ENCODE measurements around the gene LRCH4. TPM values are rescaled to one million over a fixed set of nuclear protein-coding genes. Genes with fewer than 3 reads are reported as not detected.

The LRCH4 gene
- total RNA-seq, 1 donor = 22.5 TPM

GRCh38 chr7:100604976-100605911 is 19.3 kb upstream of the LRCH4 start:
- H3K4me3 ChIP-seq (ENCODE audit: low read depth, low read length) = peak overlapping the region; percentile 92
- no peak for DNase-seq (ENCODE audit: low read depth)
- TF ChIP-seq, protein P1, sequence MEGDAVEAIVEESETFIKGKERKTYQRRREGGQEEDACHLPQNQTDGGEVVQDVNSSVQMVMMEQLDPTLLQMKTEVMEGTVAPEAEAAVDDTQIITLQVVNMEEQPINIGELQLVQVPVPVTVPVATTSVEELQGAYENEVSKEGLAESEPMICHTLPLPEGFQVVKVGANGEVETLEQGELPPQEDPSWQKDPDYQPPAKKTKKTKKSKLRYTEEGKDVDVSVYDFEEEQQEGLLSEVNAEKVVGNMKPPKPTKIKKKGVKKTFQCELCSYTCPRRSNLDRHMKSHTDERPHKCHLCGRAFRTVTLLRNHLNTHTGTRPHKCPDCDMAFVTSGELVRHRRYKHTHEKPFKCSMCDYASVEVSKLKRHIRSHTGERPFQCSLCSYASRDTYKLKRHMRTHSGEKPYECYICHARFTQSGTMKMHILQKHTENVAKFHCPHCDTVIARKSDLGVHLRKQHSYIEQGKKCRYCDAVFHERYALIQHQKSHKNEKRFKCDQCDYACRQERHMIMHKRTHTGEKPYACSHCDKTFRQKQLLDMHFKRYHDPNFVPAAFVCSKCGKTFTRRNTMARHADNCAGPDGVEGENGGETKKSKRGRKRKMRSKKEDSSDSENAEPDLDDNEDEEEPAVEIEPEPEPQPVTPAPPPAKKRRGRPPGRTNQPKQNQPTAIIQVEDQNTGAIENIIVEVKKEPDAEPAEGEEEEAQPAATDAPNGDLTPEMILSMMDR (IDR thresholded peaks at IDR 0.05; ENCODE audit: insufficient read depth, low read depth, low read length) = no peak

DNA sequence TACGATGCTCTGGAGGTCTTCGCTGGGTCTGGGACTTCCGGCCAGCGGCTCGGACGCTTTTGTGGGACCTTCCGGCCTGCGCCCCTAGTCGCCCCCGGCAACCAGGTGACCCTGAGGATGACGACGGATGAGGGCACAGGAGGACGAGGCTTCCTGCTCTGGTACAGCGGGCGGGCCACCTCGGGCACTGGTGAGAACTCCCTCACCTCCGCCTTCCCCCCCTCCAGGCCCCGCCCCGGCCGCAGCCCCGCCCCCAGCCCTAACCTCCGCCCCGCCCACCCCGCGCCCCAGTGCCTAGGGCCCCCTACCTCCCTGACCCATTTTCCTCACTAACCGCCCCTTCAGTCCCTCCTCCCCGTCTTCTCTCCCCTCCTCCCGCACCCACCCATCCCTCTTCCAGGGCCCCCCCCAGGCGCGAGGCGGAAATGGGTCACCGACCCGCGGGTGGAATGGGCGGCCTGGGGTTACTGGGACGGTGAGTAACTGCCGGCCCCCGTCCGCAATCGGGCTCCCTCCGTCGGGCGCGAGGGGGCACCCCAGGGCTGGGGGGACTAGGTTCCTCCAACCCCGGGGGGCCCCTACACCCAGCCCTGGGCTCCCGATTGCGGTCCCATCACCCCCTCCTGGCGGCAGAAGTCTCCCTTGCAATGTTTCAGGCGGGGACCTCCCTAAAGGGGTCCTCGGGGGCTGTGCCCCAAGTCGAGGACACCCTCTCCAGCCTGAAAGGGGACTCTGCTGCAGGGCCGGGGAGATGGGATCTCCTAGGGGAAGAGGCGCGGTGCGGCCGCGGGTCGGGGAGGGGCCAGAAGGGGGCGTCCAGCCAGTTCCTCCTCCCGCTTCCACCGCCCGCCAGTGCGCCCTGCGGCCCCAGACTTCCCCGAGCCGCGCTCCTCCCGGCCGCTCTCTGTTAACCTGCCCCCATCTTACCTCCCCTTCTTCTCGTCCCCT is 18.4 kb upstream of the LRCH4 start:
- TF ChIP-seq, protein P1 (IDR thresholded peaks at IDR 0.05; ENCODE audit: insufficient read depth, low read depth, low read length) = peak; percentile 32
- peak overlapping the region; percentile 92 for H3K4me3 ChIP-seq (ENCODE audit: low read depth, low read length)
- peak; percentile 51 for DNase-seq (ENCODE audit: low read depth)

DNA sequence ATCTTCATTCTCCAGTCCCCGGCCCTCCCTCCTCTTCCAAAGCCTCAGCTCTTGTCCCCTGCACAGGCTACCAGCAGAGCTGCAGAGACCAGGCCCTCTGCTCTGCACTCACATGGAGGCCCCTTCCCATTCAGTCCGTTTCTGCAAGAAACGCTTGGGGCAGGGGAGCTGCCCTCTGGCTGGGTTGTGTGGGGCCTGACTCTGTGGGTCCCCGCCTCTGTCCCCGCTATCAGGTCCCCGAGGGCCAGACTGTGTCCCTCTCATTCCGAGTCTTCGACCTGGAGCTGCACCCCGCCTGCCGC is 17.7 kb upstream of the LRCH4 start:
- TF ChIP-seq, protein P1 (IDR thresholded peaks at IDR 0.05; ENCODE audit: insufficient read depth, low read depth, low read length) = no peak
- DNase-seq (ENCODE audit: low read depth) = peak; percentile 40

DNA sequence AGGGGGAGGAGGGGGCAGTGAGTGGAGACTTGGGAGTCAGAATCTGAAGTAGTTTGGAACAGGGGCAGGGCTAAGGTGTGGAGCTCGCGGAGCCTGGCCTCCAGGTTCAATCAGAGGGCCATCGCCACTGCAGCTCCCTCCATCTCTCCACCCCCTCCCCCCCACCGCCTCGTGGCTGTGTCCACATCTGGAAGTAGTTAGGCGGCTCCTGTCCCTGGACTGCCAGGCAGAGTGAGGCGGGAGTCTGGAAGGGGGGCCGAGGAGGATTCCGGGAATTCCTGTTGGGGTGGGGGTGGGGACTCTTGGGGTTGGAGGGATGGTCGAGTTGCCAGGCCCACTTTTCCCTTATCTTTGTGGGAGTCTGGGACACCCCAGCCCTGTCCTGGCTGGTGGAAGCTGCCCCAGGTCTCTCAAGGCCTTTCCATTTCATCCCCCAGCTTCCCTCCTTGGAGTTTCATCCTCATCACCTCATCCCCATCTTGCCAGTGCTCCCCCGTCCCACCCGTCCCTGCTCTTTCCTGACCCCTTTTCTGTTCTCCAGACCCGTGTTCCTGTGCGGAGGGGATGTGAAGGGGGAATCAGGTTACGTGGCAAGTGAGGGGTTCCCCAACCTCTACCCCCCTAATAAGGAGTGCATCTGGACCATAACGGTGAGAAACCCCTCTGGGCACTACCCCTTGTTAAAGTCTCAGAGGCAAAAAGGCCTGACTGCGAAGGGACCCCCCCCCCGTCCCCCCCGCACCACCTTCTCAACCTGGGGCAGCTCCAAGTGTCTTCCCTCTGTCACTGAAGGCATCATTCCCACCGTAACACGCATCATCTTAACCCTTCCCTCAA is 17.2 kb upstream of the LRCH4 start:
- H3K4me3 ChIP-seq (ENCODE audit: low read depth, low read length) = peak overlapping the region; percentile 92
- DNase-seq (ENCODE audit: low read depth) = peak; percentile 89
- TF ChIP-seq, protein P1 (IDR thresholded peaks at IDR 0.05; ENCODE audit: insufficient read depth, low read depth, low read length) = no peak

More for the DNA sequence above, 17.7 kb upstream of the LRCH4 start:
- H3K4me3 ChIP-seq (ENCODE audit: low read depth, low read length) = peak overlapping the region; percentile 92

DNA sequence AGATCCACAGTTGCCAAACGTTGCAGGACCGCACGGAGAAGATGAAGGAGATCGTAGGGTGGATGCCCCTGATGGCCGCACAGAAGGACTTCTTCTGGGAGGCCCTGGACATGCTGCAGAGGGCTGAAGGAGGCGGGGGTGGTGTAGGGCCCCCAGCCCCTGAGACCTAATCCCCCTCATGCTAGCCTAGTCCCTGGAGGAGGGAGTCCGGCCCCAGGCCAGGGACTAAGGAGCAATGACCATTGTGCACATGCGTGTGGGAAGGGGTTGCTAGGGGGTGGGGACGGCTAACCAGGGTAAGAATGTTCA is 14.8 kb upstream of the LRCH4 start:
- DNase-seq (ENCODE audit: low read depth) = no peak
- TF ChIP-seq, protein P1 (IDR thresholded peaks at IDR 0.05; ENCODE audit: insufficient read depth, low read depth, low read length) = no peak
- no peak overlapping the region for H3K4me3 ChIP-seq (ENCODE audit: low read depth, low read length)

Data from fibroblast of villous mesenchyme (primary cell).